ENCODE measurements around the gene NSMF. TPM values are rescaled to one million over a fixed set of nuclear protein-coding genes. Genes with fewer than 3 reads are reported as not detected.

Gene NSMF
- total and polyA plus RNA-seq, 2 of the 4 experiments (the other 2 are of a cell fraction): 7.7 to 40.9 TPM

GRCh38 chr9:137504432-137504777, 45.3 kb upstream of the NSMF start:
- Histone ChIP-seq H2BK5ac (ENCODE audit: low read depth, low read length, poor library complexity, severe bottlenecking) (no peak overlapping the region), H4K8ac (ENCODE audit: low read depth in 2 of 2, low read length in 2 of 2) (no peak overlapping the region), H3K4me3 (ENCODE audit: insufficient read depth, low read depth, low read length) (no peak overlapping the region), H3K18ac (ENCODE audit: low read depth, low read length) (no peak overlapping the region), H4K5ac (ENCODE audit: low read depth, low read length) (no peak overlapping the region), H3K27ac (ENCODE audit: insufficient read depth, low read length) (no peak overlapping the region), H3K9me3 (ENCODE audit: control insufficient read depth, insufficient read depth, low read length) (0 out of 2 replicates have a peak, but pooled peaks cover under 1% of the 10 kb centered on the region), H3K79me1 (ENCODE audit: low read depth in 1 of 2, low read length in 2 of 2) (no peaks in the 10 kb centered on the region), H3K4me2 (ENCODE audit: low read depth, low read length) (no peak overlapping the region), H3K4ac (ENCODE audit: low read depth, low read length) (no peak overlapping the region), H4K20me1 (ENCODE audit: insufficient read depth, low read length) (no peaks in the 10 kb centered on the region), H3K23ac (ENCODE audit: low read depth, low read length) (no peak overlapping the region), H2AK9ac (replicated peaks; ENCODE audit: low read depth, low read length, poor library complexity) (no peak overlapping the region), H4K91ac (ENCODE audit: insufficient read depth, low read depth, low read length) (no peak overlapping the region), H3K36me3 (ENCODE audit: control insufficient read depth, insufficient read depth, low read length) (no peaks in the 10 kb centered on the region), H2AK5ac (ENCODE audit: low read depth, low read length) (no peak overlapping the region), H2BK15ac (ENCODE audit: low read depth, low read length) (no peak overlapping the region), H2BK120ac (ENCODE audit: low read depth, low read length) (no peak overlapping the region), H3K9me1 (ENCODE audit: insufficient read depth, low read length) (no peaks in the 10 kb centered on the region), H3K9ac (ENCODE audit: low read depth, low read length) (no peak overlapping the region), H3K14ac (replicated peaks; ENCODE audit: low read depth, low read length) (no peak overlapping the region), H3K27me3 (ENCODE audit: control insufficient read depth, insufficient read depth, low read length) (no peaks in the 10 kb centered on the region; the same call in 1 of the 2 replicates), H3K56ac (ENCODE audit: extremely low read depth, insufficient read depth, low read length) (no peak overlapping the region), H2BK20ac (ENCODE audit: low read depth, low read length) (no peak overlapping the region), H3K4me1 (ENCODE audit: control insufficient read depth, insufficient read depth, low read length) (no peaks in the 10 kb centered on the region), H2AFZ (replicated peaks; ENCODE audit: low read length, poor library complexity) (no peak overlapping the region)
- 79% methylated on average over 5 of the region's 7 CpGs; no CpG with 5 or more reads in 1 of the 2 experiments for WGBS, 2 experiments (ENCODE audit: extremely low coverage in 2 of 2, insufficient read length in 1 of 2)
- CTCF ChIA-PET: no interaction called here
- ATAC-seq (ENCODE audit: low read depth): no peak
- in situ Hi-C loops (cut with MboI; ENCODE audit: low sequenced_read_pairs): no loop called here
- no TSS peak for BruUV-seq (replicated peaks)
- DNase-seq: no peak
- TF ChIP-seq USF2 (IDR thresholded peaks at IDR 0.05; ENCODE audit: low read depth, low read length) (no peak), RCOR1 (IDR thresholded peaks at IDR 0.05; ENCODE audit: insufficient replicate concordance, low read length) (no peak), SMC3 (IDR thresholded peaks at IDR 0.05; ENCODE audit: low read depth, low read length) (no peak), RFX5 (IDR thresholded peaks at IDR 0.05; ENCODE audit: low read depth, low read length) (no peak), MXI1 (IDR thresholded peaks at IDR 0.05; ENCODE audit: borderline replicate concordance, low read depth, low read length) (no peak), BHLHE40 (IDR thresholded peaks at IDR 0.05; ENCODE audit: low read depth, low read length) (no peak), NFE2L2 (IDR thresholded peaks at IDR 0.05; ENCODE audit: low read depth, low read length) (no peak), RAD21 (IDR thresholded peaks at IDR 0.05; ENCODE audit: low read length) (no peak)
- dilution Hi-C loops (cut with HindIII; ENCODE audit: low sequenced_read_pairs, unreplicated experiment): no loop called here
- intact Hi-C loops (cut with micrococcal nuclease): no loop called here
- POLR2A ChIA-PET (ENCODE audit: unreplicated experiment): no interaction called here

Measured in IMR-90 (cell line).